Muscle of leg (tissue), 11 donors: ENCODE measurements around the gene BANP. TPM values are rescaled to one million over a fixed set of nuclear protein-coding genes. Genes with fewer than 3 reads are reported as not detected.
"Not testable (repeated sequence)": the region's sequence is repeated elsewhere in the genome, so short reads cannot be mapped to it uniquely, and the experiment has no call there.

Source experiments
- DNase-seq: peaks from one replicate; pipeline ENCODE4 v3.0.0; 2013
- H3K27ac ChIP-seq: one replicate; pipeline ENCODE4 v1.5.1; 2013; ENCODE audit warnings: mild to moderate bottlenecking, low read length, control low read depth
- H3K27me3 ChIP-seq: one replicate; pipeline ENCODE4 v1.6.1; 2013; ENCODE audit warnings: low read length; ENCODE audit not compliant: control insufficient read depth, insufficient read depth
- H3K36me3 ChIP-seq: one replicate; pipeline ENCODE4 v1.6.1; 2013; ENCODE audit warnings: low read length; ENCODE audit not compliant: control insufficient read depth, insufficient read depth
- H3K4me1 ChIP-seq: one replicate; pipeline ENCODE4 v1.6.1; 2013; ENCODE audit warnings: low read length; ENCODE audit not compliant: control insufficient read depth, insufficient read depth
- H3K4me3 ChIP-seq: one replicate; pipeline ENCODE4 v1.5.1; 2013; ENCODE audit warnings: low read length, control low read depth
- H3K9me3 ChIP-seq: replicated peaks from 2 replicates; pipeline ENCODE4 v1.6.1; 2013; ENCODE audit warnings: low read depth, low read length; ENCODE audit not compliant: control insufficient read depth
- WGBS: methylation state at CpG from one replicate; pipeline ENCODE4 v1.1.5; 2013; ENCODE audit warnings: missing lambda C conversion rate; ENCODE audit not compliant: insufficient coverage; 5-methylcytosine and 5-hydroxymethylcytosine counted together
- polyA plus RNA-seq, 8 donors: library from polyadenylated mRNA; unstranded; fragments of 120-200 nt; gene quantifications; one replicate each; pipeline versions ENCODE4 v1.2.1 to v1.2.3, GENCODE V29; 2013; ENCODE audit warnings: inconsistent platforms in 1 of 8, low replicate concordance in 1 of 8; ENCODE audit not compliant: insufficient read length in 8 of 8, insufficient read depth in 1 of 8
- total RNA-seq: library from RNA; stranded (reverse); fragments of 120-200 nt; gene quantifications from one replicate; pipeline ENCODE4 v1.2.4, GENCODE V29; 2013

The BANP gene
- total and polyA plus RNA-seq, 9 donors = 11.2 to 18.9 (median 15.1) TPM

DNA sequence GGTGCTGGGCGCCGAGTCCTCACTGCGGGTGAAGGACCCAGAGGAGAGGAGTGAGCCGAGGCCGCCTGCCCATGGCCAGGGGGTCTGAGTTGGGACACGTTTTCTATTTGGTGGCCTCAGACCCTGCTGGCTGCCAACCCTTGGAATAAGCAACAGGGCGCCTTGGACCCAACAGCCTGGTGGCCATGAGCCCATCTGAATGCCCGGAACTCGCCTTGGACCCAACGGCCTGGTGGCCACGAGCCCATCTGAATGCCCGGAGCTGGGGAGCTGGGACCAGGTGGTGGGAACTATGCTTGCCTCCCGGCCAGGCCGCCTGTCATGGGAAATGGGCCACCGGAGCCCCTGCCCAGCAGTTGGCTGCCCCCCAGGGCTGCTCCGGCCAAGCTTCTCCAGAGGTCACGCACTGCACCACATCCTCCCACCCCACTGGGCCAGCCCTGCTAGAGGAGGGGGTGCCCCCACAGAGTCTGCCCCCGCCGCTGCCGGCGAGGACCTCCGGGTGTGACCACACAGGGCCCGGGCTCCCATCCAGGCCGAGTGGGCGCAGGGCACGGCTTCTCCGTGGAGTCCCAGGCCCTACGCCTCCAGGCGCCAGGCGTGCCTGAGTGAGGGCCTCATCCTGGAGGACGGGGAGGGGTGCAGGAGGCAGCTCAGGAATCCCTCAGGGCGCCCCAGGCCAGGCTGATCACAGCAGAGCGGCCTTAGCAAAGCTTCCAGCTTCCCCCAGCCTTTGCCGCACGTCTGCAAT is 140.2 kb downstream of the BANP start:
- not testable (repeated sequence) for H3K9me3 ChIP-seq, H3K27me3 ChIP-seq, H3K4me3 ChIP-seq, H3K36me3 ChIP-seq, DNase-seq
- Histone ChIP-seq H3K4me1 (peaks cover 39% of the 10 kb centered on the region), H3K27ac (peak overlapping the region; percentile 42)
- WGBS = 53% methylated on average over 27 of the region's 35 CpGs

DNA sequence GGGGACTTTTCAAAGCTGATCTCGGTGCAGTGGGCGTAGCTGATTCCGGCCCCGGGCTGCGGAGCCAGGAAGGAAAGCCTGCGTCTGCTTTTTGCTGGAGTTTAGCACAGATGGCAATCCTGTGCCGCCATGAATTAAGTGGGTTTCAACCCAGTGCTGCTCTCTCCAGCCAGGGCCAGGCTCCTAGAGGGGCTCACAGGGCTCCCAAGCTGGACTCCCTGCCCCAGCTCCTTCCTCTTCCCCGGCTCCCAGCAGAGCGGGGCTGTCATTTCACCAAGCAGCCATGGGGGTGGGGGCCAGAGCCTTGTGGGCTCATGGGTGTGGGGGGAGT is 140.7 kb downstream of the BANP start:
- Histone ChIP-seq H3K27ac (peak overlapping the region; percentile 42), H3K4me1 (peaks cover 38% of the 10 kb centered on the region)
- not testable (repeated sequence) for H3K36me3 ChIP-seq, H3K9me3 ChIP-seq, H3K4me3 ChIP-seq, DNase-seq, H3K27me3 ChIP-seq
- 16% methylated on average over 7 of the region's 9 CpGs for WGBS

DNA sequence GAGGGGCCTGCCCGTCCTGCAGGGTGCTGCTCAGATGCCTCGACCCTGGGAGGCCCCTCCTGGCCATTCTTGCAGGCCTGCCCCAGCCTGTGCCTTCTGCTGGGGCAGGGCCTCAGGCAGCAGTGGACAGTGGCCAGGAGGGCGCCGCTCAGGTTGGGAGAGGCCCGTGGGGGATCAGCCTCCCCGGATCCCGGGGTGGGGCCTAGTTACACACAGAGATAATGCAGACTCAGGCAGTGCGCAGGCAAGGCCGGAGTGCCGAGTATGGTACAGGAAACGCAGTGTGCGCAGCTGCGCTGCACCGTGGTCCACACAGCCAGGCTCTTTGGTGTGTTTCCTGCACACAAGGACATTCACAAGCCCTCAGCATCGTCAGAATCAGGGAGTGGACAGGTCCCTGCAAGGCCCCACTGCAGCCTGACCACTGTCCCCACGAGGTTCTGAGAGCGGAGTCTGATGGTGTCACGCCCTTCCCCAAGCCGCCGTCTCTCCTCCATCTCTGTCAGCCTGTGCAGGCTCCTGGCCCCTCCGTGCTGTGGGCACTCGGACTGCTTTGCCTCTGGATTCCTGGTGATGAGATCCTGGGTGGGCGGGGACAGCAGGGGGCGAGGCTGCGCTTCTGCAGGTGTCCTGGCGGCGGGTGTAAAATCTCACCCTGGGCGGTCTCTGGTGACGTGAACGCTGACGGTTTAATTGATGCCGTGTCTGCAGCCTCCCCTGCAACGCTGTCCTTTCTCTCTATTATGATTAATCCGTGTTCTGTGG is 141.7 kb downstream of the BANP start:
- H3K27ac ChIP-seq, H3K27me3 ChIP-seq, H3K4me3 ChIP-seq, DNase-seq, H3K36me3 ChIP-seq: not testable (repeated sequence)
- Histone ChIP-seq H3K9me3 (peaks cover 12% of the 10 kb centered on the region), H3K4me1 (peaks cover 29% of the 10 kb centered on the region)
- WGBS = 80% methylated on average over 6 of the region's 34 CpGs

DNA sequence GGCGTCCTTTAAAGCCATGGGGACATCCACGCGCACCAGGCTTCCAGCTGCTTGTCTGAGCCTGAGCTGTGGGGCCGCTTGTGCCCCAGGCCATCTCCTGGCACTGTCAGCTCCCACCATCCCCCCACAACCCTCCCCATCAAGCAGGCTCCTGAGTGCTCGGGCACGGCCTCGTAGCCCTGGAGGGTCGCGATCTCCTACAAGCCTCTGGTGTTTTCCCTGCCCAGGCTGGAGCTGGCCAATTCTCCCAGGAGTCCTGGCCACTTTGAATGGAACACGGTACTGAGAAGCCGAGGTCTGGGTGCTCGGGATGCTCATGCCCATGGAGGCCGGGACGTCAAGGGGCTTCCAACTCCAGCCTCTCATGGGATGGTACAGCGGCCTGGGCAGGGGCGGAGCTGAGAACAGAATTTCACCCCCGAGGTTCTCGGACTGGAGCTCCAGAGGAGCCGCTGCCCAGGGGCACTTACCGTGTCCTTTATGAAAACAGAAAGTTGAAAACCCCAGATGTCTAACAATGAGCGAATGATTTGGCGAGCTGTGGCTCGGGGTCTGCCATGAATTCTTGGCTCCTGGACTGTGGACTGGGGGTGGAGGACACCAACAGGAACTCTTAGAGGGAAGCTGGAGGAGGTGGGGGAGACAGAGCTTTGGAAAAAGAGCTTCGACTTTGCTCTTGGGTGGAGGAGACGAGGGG is 142.5 kb downstream of the BANP start:
- Histone ChIP-seq H3K27ac (peak overlapping the region; percentile 15), H3K9me3 (peaks cover 12% of the 10 kb centered on the region), H3K4me1 (peaks cover 24% of the 10 kb centered on the region)
- WGBS = 31% methylated on average over 8 of the region's 25 CpGs
- not testable (repeated sequence) for H3K4me3 ChIP-seq, H3K27me3 ChIP-seq, H3K36me3 ChIP-seq
- peak; percentile 91 for DNase-seq

DNA sequence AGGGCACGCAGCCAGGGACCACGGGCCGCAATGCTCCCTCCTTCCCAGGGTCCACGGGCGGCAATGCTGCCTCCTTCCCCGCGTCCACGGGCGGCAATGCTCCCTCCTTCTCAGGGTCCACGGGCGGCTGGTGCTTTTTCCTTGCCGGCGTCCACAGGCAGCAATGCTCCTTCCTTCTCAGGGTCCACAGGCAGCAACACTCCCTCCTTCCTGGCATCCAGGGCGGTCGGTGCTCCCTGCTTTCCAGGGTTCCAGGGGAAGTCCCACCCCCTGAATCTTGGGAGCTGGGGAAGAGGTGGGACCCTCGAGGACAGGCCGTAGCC is 143.0 kb downstream of the BANP start:
- Histone ChIP-seq H3K9me3 (peaks cover 12% of the 10 kb centered on the region), H3K4me1 (peaks cover 25% of the 10 kb centered on the region), H3K27ac (peak overlapping the region; percentile 29)
- H3K27me3 ChIP-seq, DNase-seq, H3K36me3 ChIP-seq, H3K4me3 ChIP-seq: not testable (repeated sequence)
- WGBS = 26% methylated on average over 10 of the region's 17 CpGs

DNA sequence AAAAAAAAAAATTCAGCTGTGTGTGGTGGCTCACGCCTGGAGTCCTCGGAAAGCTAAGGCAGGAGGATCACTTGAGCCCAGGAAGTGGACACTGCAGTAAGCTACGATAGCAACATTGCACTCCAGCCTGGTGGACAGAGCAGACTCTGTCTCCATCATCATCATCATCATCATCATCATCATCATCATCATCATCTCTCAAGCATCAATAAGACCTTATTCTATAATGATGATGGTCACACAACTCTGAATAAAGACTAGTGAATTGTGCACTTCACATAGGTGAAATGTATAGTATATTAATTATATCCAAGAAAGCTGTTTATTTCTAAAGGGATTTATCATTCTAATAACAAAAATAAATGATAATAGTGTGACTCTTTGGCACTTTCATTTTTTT is 143.7 kb downstream of the BANP start:
- not testable (repeated sequence) for H3K27me3 ChIP-seq
- no CpG with 5 or more reads among the region's 3 CpGs for WGBS

GRCh38 chr16:88096659-88097058 is 145.4 kb downstream of the BANP start:
- WGBS = no CpG with 5 or more reads among the region's 2 CpGs
- peaks cover 12% of the 10 kb centered on the region for H3K9me3 ChIP-seq
- DNase-seq, H3K36me3 ChIP-seq, H3K27ac ChIP-seq, H3K4me3 ChIP-seq: not testable (repeated sequence)
- peaks cover 30% of the 10 kb centered on the region for H3K4me1 ChIP-seq
- peaks cover 23% of the 10 kb centered on the region for H3K27me3 ChIP-seq

More for the DNA sequence above, 143.7 kb downstream of the BANP start:
- Histone ChIP-seq H3K4me1 (peaks cover 25% of the 10 kb centered on the region), H3K9me3 (peaks cover 12% of the 10 kb centered on the region)
- H3K27ac ChIP-seq, H3K36me3 ChIP-seq, H3K4me3 ChIP-seq, DNase-seq: not testable (repeated sequence)

DNA sequence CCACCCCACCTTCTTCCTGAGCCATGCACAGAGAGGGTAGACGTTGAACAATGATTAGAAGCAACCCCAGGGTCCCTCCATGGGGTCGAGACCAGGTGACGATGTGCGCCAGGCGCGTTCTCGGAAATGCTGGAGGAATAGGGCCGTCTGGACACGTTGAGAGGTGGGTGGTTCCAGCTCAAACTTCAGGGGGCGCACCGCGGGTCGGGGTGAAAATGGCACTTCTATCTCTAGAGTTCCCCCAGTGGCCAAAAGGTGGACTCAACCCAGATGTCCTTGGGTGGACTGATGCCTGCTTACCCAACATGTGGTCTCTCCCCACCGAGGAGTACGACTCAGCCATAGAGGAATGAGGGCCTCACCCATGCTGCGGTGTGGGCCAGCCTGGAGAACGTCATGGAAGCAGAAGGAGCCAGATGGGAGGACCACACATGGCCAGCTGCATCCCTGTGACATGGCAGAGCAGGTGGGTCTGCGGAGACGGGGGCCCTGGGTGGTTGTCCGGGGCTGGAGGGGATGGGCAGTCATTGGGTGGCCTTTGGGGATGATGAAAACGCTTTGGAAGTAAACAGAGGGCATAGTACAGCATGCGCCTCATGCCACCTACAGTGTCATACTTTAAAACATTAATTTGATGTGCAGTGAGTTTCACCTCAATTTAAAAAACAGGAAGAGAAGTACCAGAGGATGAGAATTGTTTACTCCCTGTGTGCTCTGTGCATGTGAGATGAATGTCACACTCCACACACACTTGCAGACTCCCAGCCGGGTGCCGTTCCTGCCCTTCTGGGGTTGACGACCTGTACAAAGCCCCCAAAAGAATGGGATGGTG is 147.7 kb downstream of the BANP start:
- 85% methylated on average over 23 of the region's 25 CpGs for WGBS
- peaks cover 22% of the 10 kb centered on the region for H3K4me1 ChIP-seq
- not testable (repeated sequence) for H3K36me3 ChIP-seq, H3K27ac ChIP-seq, H3K4me3 ChIP-seq, DNase-seq
- peaks cover 12% of the 10 kb centered on the region for H3K9me3 ChIP-seq
- peaks cover 42% of the 10 kb centered on the region for H3K27me3 ChIP-seq

DNA sequence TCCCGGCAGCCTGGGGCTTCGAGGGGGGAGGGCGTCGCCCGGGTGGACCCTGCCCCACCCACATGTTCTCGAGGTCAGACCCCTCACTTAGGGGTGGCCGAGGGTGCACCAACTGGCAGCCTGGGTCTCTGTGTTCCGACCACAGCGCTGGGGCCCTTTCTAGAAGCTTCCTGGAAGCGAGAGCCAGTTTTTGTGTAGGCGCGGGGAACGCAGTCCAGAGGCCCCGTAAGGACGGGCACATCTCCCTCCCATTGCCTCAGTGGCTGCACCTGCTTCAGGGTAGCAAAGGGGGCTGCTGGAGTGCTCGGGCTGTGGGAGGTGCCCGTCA is 148.3 kb downstream of the BANP start:
- Histone ChIP-seq H3K27ac (no peak overlapping the region), H3K9me3 (peaks cover 12% of the 10 kb centered on the region), H3K4me1 (peaks cover 16% of the 10 kb centered on the region), H3K36me3 (no peaks in the 10 kb centered on the region), H3K27me3 (peaks cover 47% of the 10 kb centered on the region), H3K4me3 (no peak overlapping the region)
- no peak for DNase-seq
- WGBS = 59% methylated on average over 13 of the region's 17 CpGs

GRCh38 chr16:88099956-88100355 is 148.7 kb downstream of the BANP start:
- H3K4me3 ChIP-seq, H3K36me3 ChIP-seq, DNase-seq, H3K27ac ChIP-seq: not testable (repeated sequence)
- WGBS = 66% methylated on average over 5 of the region's 14 CpGs
- Histone ChIP-seq H3K4me1 (peaks cover 16% of the 10 kb centered on the region), H3K9me3 (peaks cover 12% of the 10 kb centered on the region), H3K27me3 (peaks cover 49% of the 10 kb centered on the region)
